ENCODE results near the gene SETDB1. TPM values are rescaled to one million over a fixed set of nuclear protein-coding genes. Genes with fewer than 3 reads are reported as not detected.
"Not testable (repeated sequence)": the region's sequence is repeated elsewhere in the genome, so short reads cannot be mapped to it uniquely, and the experiment has no call there.

SETDB1 gene
- total RNA-seq, 4 donors from 2014 or later: 23.5 to 38.1 (median 32.8) TPM

DNA sequence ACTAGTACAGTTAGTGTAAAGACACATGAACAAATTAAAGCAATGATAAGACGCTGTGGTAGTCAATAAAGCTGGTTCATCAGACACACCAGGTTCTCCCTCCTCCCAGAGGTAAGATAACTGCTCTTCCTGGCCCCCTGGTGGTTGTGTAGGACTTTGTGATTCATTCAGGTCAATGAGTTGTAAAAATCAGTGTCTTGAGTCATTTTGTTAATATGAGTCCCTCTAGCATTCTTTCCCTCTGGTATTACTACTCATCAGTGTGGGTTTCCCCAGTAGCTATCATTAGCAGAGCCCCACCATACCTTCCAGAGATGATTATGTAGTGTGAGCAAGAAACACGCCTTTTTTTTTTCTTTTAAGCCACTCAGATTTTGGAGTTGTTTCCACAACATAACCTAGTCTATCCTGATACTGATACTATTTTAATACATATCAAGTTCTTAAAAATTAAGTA is 3.6 kb upstream of the SETDB1 start:
- DNase-seq (ENCODE audit: low spot score in 2 of 2): peak; percentile 79 to 91
- intact Hi-C loops (cut with DNase I; ENCODE audit: low total_unique reads): no loop called here
- H3K4me3 ChIP-seq (ENCODE audit: low read depth, poor library complexity, severe bottlenecking): no peak overlapping the region
- TF ChIP-seq, protein P1, sequence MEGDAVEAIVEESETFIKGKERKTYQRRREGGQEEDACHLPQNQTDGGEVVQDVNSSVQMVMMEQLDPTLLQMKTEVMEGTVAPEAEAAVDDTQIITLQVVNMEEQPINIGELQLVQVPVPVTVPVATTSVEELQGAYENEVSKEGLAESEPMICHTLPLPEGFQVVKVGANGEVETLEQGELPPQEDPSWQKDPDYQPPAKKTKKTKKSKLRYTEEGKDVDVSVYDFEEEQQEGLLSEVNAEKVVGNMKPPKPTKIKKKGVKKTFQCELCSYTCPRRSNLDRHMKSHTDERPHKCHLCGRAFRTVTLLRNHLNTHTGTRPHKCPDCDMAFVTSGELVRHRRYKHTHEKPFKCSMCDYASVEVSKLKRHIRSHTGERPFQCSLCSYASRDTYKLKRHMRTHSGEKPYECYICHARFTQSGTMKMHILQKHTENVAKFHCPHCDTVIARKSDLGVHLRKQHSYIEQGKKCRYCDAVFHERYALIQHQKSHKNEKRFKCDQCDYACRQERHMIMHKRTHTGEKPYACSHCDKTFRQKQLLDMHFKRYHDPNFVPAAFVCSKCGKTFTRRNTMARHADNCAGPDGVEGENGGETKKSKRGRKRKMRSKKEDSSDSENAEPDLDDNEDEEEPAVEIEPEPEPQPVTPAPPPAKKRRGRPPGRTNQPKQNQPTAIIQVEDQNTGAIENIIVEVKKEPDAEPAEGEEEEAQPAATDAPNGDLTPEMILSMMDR (IDR thresholded peaks at IDR 0.05): peak in 1 of 3 donors; percentile 36
- TF ChIP-seq POLR2A (IDR thresholded peaks at IDR 0.05): no peak
- WGBS, 2 donors: 26 to 32% methylated on average over 2 of the region's 2 CpGs

DNA sequence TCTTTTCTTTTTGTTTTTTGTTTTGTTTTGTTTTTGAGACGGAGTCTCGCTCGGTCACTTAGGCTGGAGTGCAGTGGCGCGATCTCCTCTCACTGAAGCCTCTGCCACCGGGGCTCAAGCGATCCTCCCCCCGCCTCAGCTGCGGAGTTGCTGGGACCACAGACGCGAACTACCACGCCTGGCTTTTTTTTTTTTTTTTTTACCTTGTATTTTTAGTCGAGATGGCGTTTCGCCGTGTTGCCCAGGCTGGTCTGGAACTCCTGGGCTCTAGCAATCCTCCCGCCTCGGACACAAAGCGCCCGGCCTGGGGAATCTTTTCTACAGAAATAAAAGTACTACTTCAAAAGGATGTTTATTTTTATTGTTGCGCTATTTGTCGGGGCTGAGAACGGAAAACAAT is 1.1 kb upstream of the SETDB1 start:
- TF ChIP-seq, protein P1 (IDR thresholded peaks at IDR 0.05): no peak
- no peak for TF ChIP-seq POLR2A (IDR thresholded peaks at IDR 0.05)
- H3K4me3 ChIP-seq (ENCODE audit: low read depth, poor library complexity, severe bottlenecking): no peak overlapping the region
- intact Hi-C loops (cut with DNase I; ENCODE audit: low total_unique reads): no loop called here
- 83 to 93% methylated on average over 23 of the region's 23 CpGs for WGBS, 2 donors
- peak in 1 of 2 donors; percentile 76 for DNase-seq (ENCODE audit: low spot score in 2 of 2)

DNA sequence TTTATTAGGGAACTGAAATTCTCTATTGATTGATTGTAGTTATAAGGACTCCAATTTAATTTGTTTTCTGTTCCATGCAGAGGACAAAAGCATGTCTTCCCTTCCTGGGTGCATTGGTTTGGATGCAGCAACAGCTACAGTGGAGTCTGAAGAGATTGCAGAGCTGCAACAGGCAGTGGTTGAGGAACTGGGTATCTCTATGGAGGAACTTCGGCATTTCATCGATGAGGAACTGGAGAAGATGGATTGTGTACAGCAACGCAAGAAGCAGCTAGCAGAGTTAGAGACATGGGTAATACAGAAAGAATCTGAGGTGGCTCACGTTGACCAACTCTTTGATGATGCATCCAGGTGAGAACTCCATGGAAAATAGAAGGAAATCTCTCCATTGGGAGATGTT is 1.5 kb downstream of the SETDB1 start:
- DNase-seq (ENCODE audit: low spot score in 2 of 2): peak in 1 of 2 donors; percentile 5
- no peak for TF ChIP-seq POLR2A (IDR thresholded peaks at IDR 0.05)
- TF ChIP-seq, protein P1 (IDR thresholded peaks at IDR 0.05): no peak
- intact Hi-C loops (cut with DNase I; ENCODE audit: low total_unique reads): no loop called here
- WGBS, 2 donors: 89 to 97% methylated on average over 4 of the region's 4 CpGs
- no peak overlapping the region for H3K4me3 ChIP-seq (ENCODE audit: low read depth, poor library complexity, severe bottlenecking)

DNA sequence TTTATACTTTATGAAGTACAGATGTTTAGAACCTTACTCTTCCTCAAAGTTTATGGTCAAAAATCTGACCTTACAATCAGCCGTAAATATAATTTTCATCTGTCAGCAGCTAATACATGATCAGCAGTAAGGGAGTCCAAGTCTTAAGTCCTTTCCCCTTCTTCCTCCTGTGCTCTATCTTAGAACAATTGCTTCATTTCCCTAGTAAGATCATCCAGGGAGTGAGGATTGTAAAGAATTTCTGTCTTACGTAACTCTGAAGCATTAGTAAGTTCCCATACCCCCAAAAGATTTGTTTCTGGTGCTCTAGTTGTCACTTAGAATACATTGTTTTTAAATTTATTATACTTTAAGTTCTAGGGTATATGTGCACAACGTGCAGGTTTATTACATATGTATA is 2.1 kb downstream of the SETDB1 start:
- H3K4me3 ChIP-seq (ENCODE audit: low read depth, poor library complexity, severe bottlenecking): no peak overlapping the region
- intact Hi-C loops (cut with DNase I; ENCODE audit: low total_unique reads): no loop called here
- no peak for TF ChIP-seq POLR2A (IDR thresholded peaks at IDR 0.05)
- no peak for DNase-seq (ENCODE audit: low spot score in 2 of 2)
- WGBS, 2 donors: 96 to 99% methylated on average over 3 of the region's 3 CpGs

DNA sequence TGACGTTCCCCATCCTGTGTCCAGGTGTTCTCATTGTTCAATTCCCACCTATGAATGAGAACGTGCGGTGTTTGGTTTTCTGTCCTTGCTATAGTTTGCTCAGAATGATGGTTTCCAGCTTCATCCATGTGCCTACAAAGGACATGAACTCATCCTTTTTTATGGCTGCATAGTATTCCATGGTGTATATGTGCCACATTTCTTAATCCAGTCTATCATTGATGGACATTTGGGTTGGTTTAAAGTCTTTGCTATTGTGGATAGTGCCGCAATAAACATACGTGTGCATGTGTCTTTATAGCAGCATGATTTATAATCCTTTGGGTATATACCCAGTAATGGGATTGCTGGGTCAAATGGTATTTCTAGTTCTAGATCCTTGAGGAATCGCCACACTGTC is 2.6 kb downstream of the SETDB1 start:
- intact Hi-C loops (cut with DNase I; ENCODE audit: low total_unique reads): not testable (repeated sequence)

DNA sequence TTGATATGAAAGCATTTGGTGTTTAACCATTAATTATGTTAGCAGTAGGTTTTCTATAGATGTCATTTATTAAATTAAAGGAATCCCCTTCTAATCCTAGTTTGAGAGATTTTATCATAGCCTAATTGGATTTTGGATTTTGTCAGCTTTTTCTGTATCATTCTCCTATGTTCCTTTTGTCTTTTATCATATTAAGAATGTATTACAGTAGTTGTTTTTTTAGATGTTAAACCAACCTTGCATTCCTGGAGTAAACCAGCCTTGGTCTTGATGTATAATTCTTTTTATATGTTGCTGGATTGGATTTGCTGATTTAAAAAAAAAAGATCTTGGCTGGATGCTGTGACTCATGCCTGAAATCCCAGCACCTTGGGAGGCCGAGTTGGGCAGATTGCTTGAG is 5.6 kb downstream of the SETDB1 start:
- 100% methylated on average over 1 of the region's 1 CpG for WGBS, 2 donors
- TF ChIP-seq, protein P1 (IDR thresholded peaks at IDR 0.05): no peak
- no peak for TF ChIP-seq POLR2A (IDR thresholded peaks at IDR 0.05)
- intact Hi-C loops (cut with DNase I; ENCODE audit: low total_unique reads): no loop called here
- DNase-seq (ENCODE audit: low spot score in 2 of 2): no peak
- no peak overlapping the region for H3K4me3 ChIP-seq (ENCODE audit: low read depth, poor library complexity, severe bottlenecking)

More for the DNA sequence above, 2.6 kb downstream of the SETDB1 start:
- 98 to 99% methylated on average over 6 of the region's 6 CpGs for WGBS, 2 donors
- not testable (repeated sequence) for DNase-seq (ENCODE audit: low spot score in 2 of 2); H3K4me3 ChIP-seq (ENCODE audit: low read depth, poor library complexity, severe bottlenecking)

DNA sequence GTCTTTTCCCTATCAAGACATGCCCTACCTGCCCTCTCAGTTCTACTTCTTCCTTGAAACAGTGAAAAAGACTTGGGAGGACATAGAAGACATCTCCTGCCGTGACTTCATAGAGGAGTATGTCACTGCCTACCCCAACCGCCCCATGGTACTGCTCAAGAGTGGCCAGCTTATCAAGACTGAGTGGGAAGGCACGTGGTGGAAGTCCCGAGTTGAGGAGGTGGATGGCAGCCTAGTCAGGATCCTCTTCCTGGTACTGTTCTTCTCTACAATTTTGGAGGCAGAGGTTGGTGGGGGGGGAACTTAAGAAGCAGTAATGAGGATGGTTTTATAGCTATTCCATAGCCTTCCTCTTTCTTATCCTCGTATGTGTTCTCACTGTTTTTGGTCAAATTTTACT is 18.7 kb downstream of the SETDB1 start:
- WGBS, 2 donors: 85 to 89% methylated on average over 5 of the region's 5 CpGs
- intact Hi-C loops (cut with DNase I; ENCODE audit: low total_unique reads): no loop called here
- no peak for DNase-seq (ENCODE audit: low spot score in 2 of 2)
- no peak for TF ChIP-seq POLR2A (IDR thresholded peaks at IDR 0.05)
- TF ChIP-seq, protein P1 (IDR thresholded peaks at IDR 0.05): no peak
- H3K4me3 ChIP-seq (ENCODE audit: low read depth, poor library complexity, severe bottlenecking): no peak overlapping the region

Data from lower leg skin (tissue), 4 donors.